AG09309 (cell line): ENCODE data around the gene KMT5B.

Experiments
- DNase-seq: peaks from one replicate; pipeline ENCODE4 v3.0.0-alpha.2; 2010; ENCODE audit warnings: low read depth
- H3K4me3 ChIP-seq: 2 replicates; pipeline ENCODE4 v1.5.1; 2011; ENCODE audit warnings: mild to moderate bottlenecking, low read depth, low read length, moderate library complexity; ENCODE audit not compliant: control insufficient read depth
- TF ChIP-seq, protein P1 (sequence below): IDR thresholded peaks from 2 replicates; pipeline ENCODE4 v1.5.1; 2011; ENCODE audit warnings: mild to moderate bottlenecking, low read depth, low read length, inconsistent platforms; ENCODE audit not compliant: insufficient read depth, control insufficient read depth; ENCODE audit errors: missing control alignments

KMT5B gene

DNA sequence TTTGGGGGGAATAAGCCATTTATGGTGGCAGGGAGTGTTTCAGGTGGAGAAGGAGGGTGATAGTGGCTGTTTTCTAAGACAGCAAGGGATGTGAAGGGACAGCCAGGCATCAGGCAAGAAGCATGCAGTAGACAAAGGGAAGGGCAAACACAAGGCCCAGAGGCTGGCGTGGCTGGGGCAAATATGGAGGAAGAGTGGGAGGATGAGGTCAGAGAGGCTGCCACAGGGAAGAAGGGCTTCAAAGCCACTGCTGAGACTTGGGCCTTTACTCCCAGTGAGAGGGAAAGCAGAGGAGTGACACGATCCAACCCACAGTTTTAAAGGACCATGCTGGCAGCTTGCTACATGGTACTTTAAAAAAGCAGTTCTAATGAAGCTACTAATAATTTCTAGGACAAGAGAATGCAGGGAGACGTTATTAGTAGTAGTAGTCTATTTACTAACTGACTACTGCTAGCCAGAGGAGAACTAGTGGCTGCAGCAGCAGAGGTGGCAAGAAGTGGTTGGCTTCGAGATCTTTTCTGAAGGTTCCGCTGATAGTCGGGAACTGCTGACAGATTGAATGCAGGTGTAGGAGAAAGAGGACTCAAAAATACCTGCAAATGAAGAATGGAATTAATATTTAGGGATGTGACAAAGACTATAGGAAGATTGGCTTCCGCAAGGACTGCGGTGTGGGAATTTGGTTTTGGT lies 13.7 kb downstream of the KMT5B start:
- no peak overlapping the region for H3K4me3 ChIP-seq
- TF ChIP-seq, protein P1, sequence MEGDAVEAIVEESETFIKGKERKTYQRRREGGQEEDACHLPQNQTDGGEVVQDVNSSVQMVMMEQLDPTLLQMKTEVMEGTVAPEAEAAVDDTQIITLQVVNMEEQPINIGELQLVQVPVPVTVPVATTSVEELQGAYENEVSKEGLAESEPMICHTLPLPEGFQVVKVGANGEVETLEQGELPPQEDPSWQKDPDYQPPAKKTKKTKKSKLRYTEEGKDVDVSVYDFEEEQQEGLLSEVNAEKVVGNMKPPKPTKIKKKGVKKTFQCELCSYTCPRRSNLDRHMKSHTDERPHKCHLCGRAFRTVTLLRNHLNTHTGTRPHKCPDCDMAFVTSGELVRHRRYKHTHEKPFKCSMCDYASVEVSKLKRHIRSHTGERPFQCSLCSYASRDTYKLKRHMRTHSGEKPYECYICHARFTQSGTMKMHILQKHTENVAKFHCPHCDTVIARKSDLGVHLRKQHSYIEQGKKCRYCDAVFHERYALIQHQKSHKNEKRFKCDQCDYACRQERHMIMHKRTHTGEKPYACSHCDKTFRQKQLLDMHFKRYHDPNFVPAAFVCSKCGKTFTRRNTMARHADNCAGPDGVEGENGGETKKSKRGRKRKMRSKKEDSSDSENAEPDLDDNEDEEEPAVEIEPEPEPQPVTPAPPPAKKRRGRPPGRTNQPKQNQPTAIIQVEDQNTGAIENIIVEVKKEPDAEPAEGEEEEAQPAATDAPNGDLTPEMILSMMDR, result no peak
- DNase-seq, result no peak

DNA sequence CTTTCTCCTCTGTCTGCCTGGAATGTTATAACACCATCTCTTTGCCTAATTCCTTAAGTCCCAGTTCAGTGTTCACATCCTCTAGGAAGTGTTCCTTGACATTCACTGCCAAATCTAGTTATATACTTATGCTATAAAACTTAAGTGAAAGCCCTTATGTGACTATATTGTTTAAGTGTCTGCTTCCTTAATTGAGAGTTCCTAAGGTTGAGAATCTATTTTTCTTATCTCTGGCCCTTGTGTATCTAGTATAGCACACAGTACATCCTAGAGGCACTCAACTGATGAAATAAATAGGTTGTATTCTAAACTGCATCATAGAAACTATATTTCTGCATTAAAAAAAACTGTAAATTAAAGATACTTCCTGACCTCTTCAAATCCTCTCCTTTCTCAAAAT lies 16.9 kb downstream of the KMT5B start:
- TF ChIP-seq, protein P1, result no peak
- H3K4me3 ChIP-seq, result no peak overlapping the region
- DNase-seq, result no peak

DNA sequence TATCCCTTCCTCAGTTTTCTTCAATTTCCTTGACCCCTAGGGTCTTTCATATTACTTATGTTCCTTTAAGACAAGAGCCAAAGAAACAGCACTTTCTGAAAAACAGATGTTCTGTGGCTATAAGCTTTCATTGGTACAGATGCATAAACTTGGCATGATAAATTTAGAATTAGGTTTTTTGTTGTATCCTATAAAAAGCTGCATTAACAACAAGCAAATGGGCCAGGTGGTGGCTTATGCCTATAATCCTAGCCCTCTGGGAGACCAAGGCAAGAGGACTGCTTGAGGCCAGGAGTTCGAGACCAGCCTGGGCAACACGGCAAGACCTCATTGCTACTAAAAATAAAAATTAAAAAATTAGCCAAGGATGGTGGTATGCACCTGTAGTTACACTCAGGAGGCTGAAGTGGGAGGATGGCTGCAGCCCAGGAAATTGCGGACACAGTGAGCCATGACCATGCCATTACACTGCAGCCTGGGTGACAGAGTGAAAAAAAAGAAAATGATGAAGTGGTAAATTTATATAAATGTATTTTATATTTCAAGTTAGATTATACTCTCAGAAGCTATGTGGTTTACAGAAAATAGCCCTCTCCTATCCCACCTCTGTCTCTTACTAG lies 18.3 kb downstream of the KMT5B start:
- no peak overlapping the region for H3K4me3 ChIP-seq
- TF ChIP-seq, protein P1, result no peak
- no peak for DNase-seq

DNA sequence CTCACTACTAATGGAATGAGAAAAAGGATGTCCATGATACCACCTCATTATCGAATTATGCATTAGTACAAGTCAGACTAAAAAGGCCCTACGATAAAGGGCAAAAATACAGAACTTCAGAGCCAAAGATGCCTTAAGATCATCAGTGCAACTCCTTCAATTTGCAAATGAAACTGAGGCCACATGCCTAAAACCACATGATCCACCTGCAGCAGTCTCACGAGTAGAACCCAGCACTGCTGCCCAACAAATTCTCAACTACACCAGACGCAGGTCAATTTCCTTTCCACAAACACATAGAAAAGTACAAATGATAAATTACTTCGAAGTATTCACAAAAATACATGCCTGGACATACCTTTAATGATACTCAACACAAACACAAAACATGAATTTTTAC lies 20.1 kb downstream of the KMT5B start:
- no peak overlapping the region for H3K4me3 ChIP-seq
- TF ChIP-seq, protein P1, result no peak
- DNase-seq, result no peak

DNA sequence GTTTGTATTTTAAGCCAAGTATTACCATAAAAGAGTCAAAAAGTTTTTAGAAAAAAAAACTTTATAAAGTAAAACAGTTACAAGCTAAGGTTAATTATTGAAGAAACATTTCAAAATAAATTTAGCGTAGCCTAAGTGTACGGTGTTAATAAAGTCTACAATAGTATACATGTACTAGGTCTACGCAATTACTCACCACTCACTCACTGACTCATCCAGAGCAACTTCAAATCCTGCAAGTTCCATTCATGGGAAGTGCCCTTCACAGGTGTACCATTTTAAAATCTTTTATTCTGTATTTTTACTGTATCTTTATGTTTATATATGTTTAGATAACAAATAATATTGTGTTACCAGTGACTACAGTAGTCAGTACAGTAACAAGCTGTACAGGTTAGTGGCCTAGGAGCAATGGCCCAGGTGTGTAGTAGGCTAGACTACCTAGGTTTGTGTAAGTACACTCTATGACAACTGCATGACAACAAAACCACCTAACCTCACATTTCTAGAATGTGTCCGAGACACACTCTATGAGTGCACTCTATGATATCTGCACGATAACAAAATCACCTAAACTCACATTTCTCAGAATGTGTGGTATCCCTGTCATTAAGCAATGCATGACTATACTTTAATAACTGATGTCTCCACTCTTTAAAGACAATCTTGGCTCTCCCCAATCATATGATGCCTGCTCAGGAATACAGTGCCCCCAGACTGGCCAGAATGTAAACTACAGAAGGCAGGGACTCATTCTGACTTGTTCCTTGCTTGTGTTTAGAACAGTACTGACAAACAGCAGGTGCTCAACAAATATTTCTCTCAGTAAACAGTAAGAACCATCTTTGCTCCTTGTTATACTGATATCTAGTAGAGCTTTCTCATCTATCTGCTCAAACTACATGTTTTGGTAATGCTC lies 21.2 kb downstream of the KMT5B start:
- TF ChIP-seq, protein P1, result no peak
- no peak for DNase-seq
- H3K4me3 ChIP-seq, result no peak overlapping the region

DNA sequence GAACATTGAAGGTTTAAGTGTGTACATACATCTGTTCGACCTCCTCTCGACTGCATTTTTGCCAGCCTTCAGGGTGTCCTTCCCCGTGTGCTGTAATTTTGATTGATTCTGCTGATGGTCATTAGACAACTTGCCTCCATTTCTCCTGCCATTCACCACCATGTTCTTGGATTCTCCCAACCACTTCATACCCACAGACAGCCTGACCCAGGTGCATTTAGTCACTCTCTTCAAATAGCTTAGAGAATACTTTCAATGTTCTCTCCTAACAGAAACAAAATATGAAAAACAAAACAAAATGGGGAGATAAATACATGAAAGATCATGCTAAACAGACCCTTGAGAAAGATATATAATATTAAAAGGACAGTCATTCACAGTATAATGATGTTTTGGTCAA lies 23.2 kb downstream of the KMT5B start:
- TF ChIP-seq, protein P1, result no peak
- DNase-seq, result no peak
- H3K4me3 ChIP-seq, result no peak overlapping the region
